Myocyte (in vitro differentiated cells): ENCODE data around the gene PCDHB10. TPM values are rescaled to one million over a fixed set of nuclear protein-coding genes. Genes with fewer than 3 reads are reported as not detected.

Source experiments
- DNase-seq: peaks from one replicate; pipeline ENCODE4 v3.0.0-alpha.2; 2012; ENCODE audit warnings: low read depth
- total RNA-seq: library from RNA; depleted of rRNA; stranded (reverse); fragments of >200 nt; gene quantifications from 2 replicates; pipeline ENCODE4 v1.2.3, GENCODE V29; 2014

PCDHB10 gene
- total RNA-seq, 1 donor from 2014 or later, result 6.7 TPM

DNA sequence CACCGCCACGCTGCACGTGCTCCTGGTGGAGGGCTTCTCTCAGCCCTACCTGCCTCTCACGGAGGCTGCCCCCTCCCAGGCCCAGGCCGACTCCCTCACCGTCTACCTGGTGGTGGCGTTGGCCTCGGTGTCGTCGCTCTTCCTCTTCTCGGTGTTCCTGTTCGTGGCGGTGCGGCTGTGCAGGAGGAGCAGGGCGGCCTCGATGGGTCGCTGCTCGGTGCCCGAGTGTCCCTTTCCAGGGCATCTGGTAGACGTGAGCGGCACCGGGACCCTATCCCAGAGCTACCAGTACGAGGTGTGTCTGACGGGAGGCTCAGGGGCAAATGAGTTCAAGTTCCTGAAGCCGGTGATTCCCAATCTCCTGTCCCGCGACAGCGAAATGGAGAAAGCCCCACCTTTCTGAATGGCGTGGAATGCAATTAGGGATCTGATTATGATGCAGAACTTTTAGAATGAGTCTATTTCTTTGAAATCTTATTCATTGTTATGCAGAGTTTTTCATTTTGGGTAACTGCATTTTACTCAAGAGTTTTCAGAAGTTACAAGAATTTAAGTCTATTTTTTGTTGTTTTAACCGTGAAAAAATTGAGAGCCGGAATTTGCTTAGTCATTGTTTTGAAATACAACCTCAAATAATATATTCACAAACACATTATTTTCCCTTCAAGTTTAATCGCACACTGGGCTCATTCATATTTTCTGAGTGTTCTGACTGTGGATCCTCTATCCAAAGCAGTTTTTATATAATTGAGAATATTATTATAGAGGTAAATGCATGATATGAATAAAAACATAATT lies 44.6 kb downstream of the PCDHB10 start:
- no peak for DNase-seq

DNA sequence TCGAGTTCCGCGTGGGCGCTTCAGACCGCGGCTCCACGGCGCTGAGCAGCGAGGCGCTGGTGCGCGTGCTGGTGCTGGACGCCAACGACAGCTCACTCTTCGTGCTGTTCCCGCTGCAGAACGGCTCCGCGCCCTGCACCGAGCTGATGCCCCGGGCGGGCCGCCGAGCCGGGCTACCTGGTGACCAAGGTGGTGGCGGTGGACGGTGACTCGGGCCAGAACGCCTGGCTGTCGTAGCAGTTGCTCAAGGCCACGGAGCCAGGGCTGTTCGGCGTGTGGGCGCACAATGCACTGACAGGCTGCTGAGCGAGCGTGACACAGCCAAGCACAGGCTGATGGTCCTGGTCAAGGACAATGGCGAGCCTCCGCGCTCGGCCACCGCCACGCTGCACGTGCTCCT lies 49.3 kb downstream of the PCDHB10 start:
- no peak for DNase-seq

Other genes with a start within 250 kb of the PCDHB10 start
- 0.05 and 0.10 TPM in 2 replicates for gene PCDHAC2, start 225.9 kb upstream of the PCDHB10 start, total RNA-seq
- not detected in 2 replicates for gene PCDHB1, start 141.0 kb upstream of the PCDHB10 start, total RNA-seq
- 20.3 and 21.5 TPM in 2 replicates for gene PCDHB2, start 97.7 kb upstream of the PCDHB10 start, total RNA-seq
- gene PCDHB3, start 91.9 kb upstream of the PCDHB10 start, total RNA-seq, result 4.2 and 4.7 TPM in 2 replicates
- gene PCDHB4, start 70.5 kb upstream of the PCDHB10 start, total RNA-seq, result 6.6 and 7.1 TPM in 2 replicates
- 0.36 and 1.0 TPM in 2 replicates for gene PCDHB5, start 57.1 kb upstream of the PCDHB10 start, total RNA-seq
- gene PCDHB6, start 42.3 kb upstream of the PCDHB10 start, total RNA-seq, result 1.5 and 2.3 TPM in 2 replicates
- gene PCDHB7, start 19.7 kb upstream of the PCDHB10 start, total RNA-seq, result 5.1 and 6.6 TPM in 2 replicates
- 9.5 and 10.4 TPM in 2 replicates for gene PCDHB8, start 14.6 kb upstream of the PCDHB10 start, total RNA-seq
- 13.5 and 14.7 TPM in 2 replicates for gene PCDHB16, start 10.0 kb upstream of the PCDHB10 start, total RNA-seq
- gene PCDHB9, start 5.2 kb upstream of the PCDHB10 start, total RNA-seq, result 6.8 TPM in 2 replicates
- 3.9 and 5.3 TPM in 2 replicates for gene PCDHB11, start 7.3 kb downstream of the PCDHB10 start, total RNA-seq
- gene PCDHB12, start 16.4 kb downstream of the PCDHB10 start, total RNA-seq, result 5.4 and 7.2 TPM in 2 replicates
- gene PCDHB13, start 21.6 kb downstream of the PCDHB10 start, total RNA-seq, result 5.3 and 6.4 TPM in 2 replicates
- gene PCDHB14, start 31.0 kb downstream of the PCDHB10 start, total RNA-seq, result 6.2 and 6.9 TPM in 2 replicates
- 3.1 and 4.6 TPM in 2 replicates for gene PCDHB15, start 53.0 kb downstream of the PCDHB10 start, total RNA-seq
- gene SLC25A2, start 111.7 kb downstream of the PCDHB10 start, total RNA-seq, result 0.43 and 0.62 TPM in 2 replicates
- gene TAF7, start 128.4 kb downstream of the PCDHB10 start, total RNA-seq, result 97.0 and 116 TPM in 2 replicates
- 5.2 and 5.9 TPM in 2 replicates for gene PCDHGA1, start 138.2 kb downstream of the PCDHB10 start, total RNA-seq
- gene PCDHGA2, start 146.4 kb downstream of the PCDHB10 start, total RNA-seq, result 0.94 and 1.1 TPM in 2 replicates
- 0.48 and 0.57 TPM in 2 replicates for gene PCDHGA3, start 151.5 kb downstream of the PCDHB10 start, total RNA-seq
- 8.7 and 9.8 TPM in 2 replicates for gene PCDHGB1, start 157.7 kb downstream of the PCDHB10 start, total RNA-seq
- gene PCDHGA4, start 162.7 kb downstream of the PCDHB10 start, total RNA-seq, result 2.9 and 3.3 TPM in 2 replicates
- 14.0 and 14.5 TPM in 2 replicates for gene PCDHGB2, start 167.6 kb downstream of the PCDHB10 start, total RNA-seq
- 1.7 and 2.2 TPM in 2 replicates for gene PCDHGA5, start 171.8 kb downstream of the PCDHB10 start, total RNA-seq
- gene PCDHGB3, start 177.9 kb downstream of the PCDHB10 start, total RNA-seq, result 1.8 TPM in 2 replicates
- gene PCDHGA6, start 181.5 kb downstream of the PCDHB10 start, total RNA-seq, result 0.88 and 1.8 TPM in 2 replicates
- 1.1 and 2.3 TPM in 2 replicates for gene PCDHGA7, start 190.4 kb downstream of the PCDHB10 start, total RNA-seq
- 1.1 and 2.2 TPM in 2 replicates for gene PCDHGB4, start 195.3 kb downstream of the PCDHB10 start, total RNA-seq
- gene PCDHGA8, start 200.3 kb downstream of the PCDHB10 start, total RNA-seq, result 1.6 and 2.2 TPM in 2 replicates
- gene PCDHGB5, start 205.6 kb downstream of the PCDHB10 start, total RNA-seq, result 0.47 and 1.4 TPM in 2 replicates
- gene PCDHGA9, start 210.4 kb downstream of the PCDHB10 start, total RNA-seq, result 0.88 and 1.7 TPM in 2 replicates
- gene PCDHGB6, start 215.7 kb downstream of the PCDHB10 start, total RNA-seq, result 0.78 and 0.96 TPM in 2 replicates
- gene PCDHGA10, start 220.6 kb downstream of the PCDHB10 start, total RNA-seq, result 32.1 and 35.7 TPM in 2 replicates
- gene PCDHGB7, start 225.3 kb downstream of the PCDHB10 start, total RNA-seq, result 1.4 and 3.4 TPM in 2 replicates
- gene PCDHGA11, start 228.7 kb downstream of the PCDHB10 start, total RNA-seq, result 2.0 and 2.1 TPM in 2 replicates
- 4.3 and 4.6 TPM in 2 replicates for gene PCDHGA12, start 238.2 kb downstream of the PCDHB10 start, total RNA-seq